Lower leg skin (tissue), 4 donors: ENCODE data around the gene ADAMTSL1. TPM values are rescaled to one million over a fixed set of nuclear protein-coding genes. Genes with fewer than 3 reads are reported as not detected.
A peak's percentile ranks its signal among the peaks of the same experiment; 100 is the strongest.

ENCODE experiments used
- DNase-seq, 2 donors: peaks; one replicate each; pipeline ENCODE4 v3.0.0-alpha.2; 2019; ENCODE audit warnings: low spot score in 2 of 2
- H3K4me3 ChIP-seq: fragments of 200-600 bp; sonication (generic); 2 replicates; pipeline ENCODE4 v1.5.1; 2017; ENCODE audit warnings: mild to moderate bottlenecking, low read depth; ENCODE audit not compliant: poor library complexity, severe bottlenecking
- CTCF ChIP-seq, 3 donors: fragments of 450-650 bp; IDR thresholded peaks; one replicate each; pipeline ENCODE4 v1.5.1; 2016; ENCODE audit warnings: antibody characterized with exemption in 3 of 3, mild to moderate bottlenecking in 3 of 3, moderate library complexity in 2 of 3
- POLR2A ChIP-seq, 2 donors: fragments of 450-650 bp; IDR thresholded peaks; one replicate each; pipeline ENCODE4 v1.6.1; 2016 to 2017; ENCODE audit warnings: antibody characterized with exemption in 2 of 2, mild to moderate bottlenecking in 1 of 2, moderate library complexity in 1 of 2
- WGBS, 2 donors: methylation state at CpG; one replicate each; pipeline ENCODE4 v1.1.5; 2018; 5-methylcytosine and 5-hydroxymethylcytosine counted together
- intact Hi-C: fragments of 100-400 bp; cut with DNase I; formaldehyde crosslinking; loops from one replicate; pipeline ENCODE4 v1.15.0; 2023; ENCODE audit warnings: low total_unique reads
- total RNA-seq, 4 donors: library from RNA; depleted of rRNA; stranded (reverse); fragments of >200 nt; gene quantifications; one replicate each; pipeline ENCODE4 v1.1.0, GENCODE V29; 2016

Gene ADAMTSL1
- total RNA-seq, 4 donors from 2014 or later = 1.2 to 3.6 (median 1.9) TPM

GRCh38 chr9:18447131-18447530 is 26.8 kb upstream of the ADAMTSL1 start:
- no peak overlapping the region for H3K4me3 ChIP-seq
- WGBS, 2 donors = 20 to 26% methylated on average over 4 of the region's 4 CpGs
- intact Hi-C loops = no loop called here
- no peak for TF ChIP-seq POLR2A (IDR thresholded peaks at IDR 0.05)
- TF ChIP-seq CTCF (IDR thresholded peaks at IDR 0.05) = no peak
- DNase-seq = peak; percentile 74 to 85

GRCh38 chr9:18447541-18447940 is 26.4 kb upstream of the ADAMTSL1 start:
- TF ChIP-seq CTCF (IDR thresholded peaks at IDR 0.05) (no peak), POLR2A (IDR thresholded peaks at IDR 0.05) (no peak)
- H3K4me3 ChIP-seq = no peak overlapping the region
- intact Hi-C loops = no loop called here
- 68 to 69% methylated on average over 3 of the region's 3 CpGs for WGBS, 2 donors
- no peak for DNase-seq

GRCh38 chr9:18448101-18448500 is 25.9 kb upstream of the ADAMTSL1 start:
- TF ChIP-seq CTCF (IDR thresholded peaks at IDR 0.05) (no peak), POLR2A (IDR thresholded peaks at IDR 0.05) (no peak)
- no peak overlapping the region for H3K4me3 ChIP-seq
- DNase-seq = no peak
- intact Hi-C loops = no loop called here

GRCh38 chr9:18451406-18451805 is 22.5 kb upstream of the ADAMTSL1 start:
- TF ChIP-seq POLR2A (IDR thresholded peaks at IDR 0.05) = no peak
- no peak for TF ChIP-seq CTCF (IDR thresholded peaks at IDR 0.05)
- 65 to 73% methylated on average over 3 of the region's 3 CpGs for WGBS, 2 donors
- intact Hi-C loops = no loop called here
- H3K4me3 ChIP-seq = no peak overlapping the region
- DNase-seq = no peak

GRCh38 chr9:18452276-18452675 is 21.7 kb upstream of the ADAMTSL1 start:
- TF ChIP-seq POLR2A (IDR thresholded peaks at IDR 0.05) (no peak), CTCF (IDR thresholded peaks at IDR 0.05) (no peak)
- no peak overlapping the region for H3K4me3 ChIP-seq
- intact Hi-C loops = no loop called here
- no peak for DNase-seq
- WGBS, 2 donors = 58 to 64% methylated on average over 2 of the region's 2 CpGs

GRCh38 chr9:18456624-18457237 is 17.2 kb upstream of the ADAMTSL1 start:
- intact Hi-C loops = no loop called here
- no peak for TF ChIP-seq CTCF (IDR thresholded peaks at IDR 0.05)
- no peak for TF ChIP-seq POLR2A (IDR thresholded peaks at IDR 0.05)
- no peak overlapping the region for H3K4me3 ChIP-seq
- DNase-seq = no peak
- WGBS, 2 donors = 87% methylated on average over 4 of the region's 4 CpGs
